Activated CD8-positive, alpha-beta memory T cell treated with anti-CD3 and anti-CD28 coated beads for 1 hour (primary cell): ENCODE data around the gene ANP32E.
A peak's percentile ranks its signal among the peaks of the same experiment; 100 is the strongest.
"Not testable (repeated sequence)": the region's sequence is repeated elsewhere in the genome, so short reads cannot be mapped to it uniquely, and the experiment has no call there.

ENCODE experiments used
- DNase-seq, 2 donors: peaks; one replicate each; pipeline ENCODE4 v3.0.0-alpha.2; 2020; ENCODE audit warnings: low read depth in 1 of 2; ENCODE audit errors: extremely low read depth in 1 of 2

ANP32E gene

DNA sequence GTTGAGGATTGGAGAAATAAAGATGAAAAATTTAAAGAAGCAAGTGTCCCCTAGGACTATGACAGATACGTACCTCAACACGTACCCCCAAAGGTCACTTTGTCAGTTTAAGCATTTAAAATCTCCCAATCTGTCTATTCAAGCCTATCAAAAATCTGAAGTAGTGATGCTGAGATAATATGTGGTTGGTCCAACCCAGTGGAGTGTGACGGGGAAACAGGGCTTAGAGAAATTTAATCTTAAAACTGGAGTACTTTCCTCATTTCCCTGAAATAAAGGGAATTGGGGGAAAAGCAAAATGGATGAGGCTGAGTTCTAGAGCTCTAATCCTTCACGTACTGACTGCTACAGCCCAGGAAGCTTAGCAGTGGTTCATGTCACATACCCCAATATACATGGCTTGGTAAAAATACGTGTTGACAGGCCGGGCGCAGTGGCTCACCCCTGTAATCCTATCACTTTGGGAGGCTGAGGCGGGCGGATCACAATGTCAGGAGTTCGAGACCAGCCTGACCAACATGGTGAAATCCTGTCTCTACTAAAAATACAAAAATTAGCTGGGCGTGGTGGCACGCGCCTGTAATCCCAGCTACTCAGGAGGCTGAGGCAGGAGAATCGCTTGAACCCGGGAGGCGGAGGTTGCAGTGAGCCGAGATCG is 21.7 kb downstream of the ANP32E start:
- not testable (repeated sequence) for DNase-seq

DNA sequence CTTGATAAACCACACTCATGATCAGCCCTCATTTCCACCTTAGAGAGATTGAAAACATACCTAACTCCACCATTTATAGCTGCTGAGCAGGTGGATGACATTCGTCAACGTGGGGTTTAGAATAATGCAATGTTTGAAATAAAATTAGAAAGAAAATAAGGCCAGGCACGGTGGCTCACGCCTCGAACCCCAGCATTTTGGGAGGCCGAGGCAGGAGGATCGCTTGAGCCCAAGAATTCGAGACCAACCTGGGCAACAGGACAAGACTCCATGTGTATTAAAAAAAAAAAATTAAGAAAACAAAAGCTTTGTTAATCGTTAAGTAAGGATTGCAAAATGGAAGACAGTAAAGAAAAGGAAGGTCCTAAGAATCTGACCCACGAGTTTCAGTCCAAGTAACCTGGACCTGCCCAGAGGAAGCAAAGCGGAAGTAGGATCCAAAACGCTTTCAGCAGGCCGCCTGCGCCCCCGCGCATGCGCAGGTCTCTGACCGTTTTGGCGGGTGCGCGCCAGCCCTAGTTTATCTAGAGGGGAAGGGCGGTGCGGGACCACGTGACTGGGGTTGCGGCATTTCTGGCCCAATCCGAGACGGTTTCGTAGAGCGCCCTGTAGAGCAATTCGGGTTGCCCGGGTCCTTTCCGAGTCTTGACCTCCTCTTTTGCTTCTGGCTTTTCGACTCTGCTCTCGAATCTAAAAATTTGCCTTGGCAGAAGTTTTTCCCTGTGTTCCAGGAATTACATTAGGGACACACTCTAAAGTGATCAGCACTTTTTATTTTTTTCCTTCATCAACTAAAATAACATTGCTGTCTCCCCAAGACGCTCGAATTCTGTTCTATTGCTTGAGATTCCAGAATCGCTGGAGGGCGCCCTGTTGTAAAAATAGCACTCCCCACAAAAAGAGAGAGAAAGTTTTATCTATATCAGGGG is 22.5 kb downstream of the ANP32E start:
- DNase-seq, result peak; percentile 77 to 82

DNA sequence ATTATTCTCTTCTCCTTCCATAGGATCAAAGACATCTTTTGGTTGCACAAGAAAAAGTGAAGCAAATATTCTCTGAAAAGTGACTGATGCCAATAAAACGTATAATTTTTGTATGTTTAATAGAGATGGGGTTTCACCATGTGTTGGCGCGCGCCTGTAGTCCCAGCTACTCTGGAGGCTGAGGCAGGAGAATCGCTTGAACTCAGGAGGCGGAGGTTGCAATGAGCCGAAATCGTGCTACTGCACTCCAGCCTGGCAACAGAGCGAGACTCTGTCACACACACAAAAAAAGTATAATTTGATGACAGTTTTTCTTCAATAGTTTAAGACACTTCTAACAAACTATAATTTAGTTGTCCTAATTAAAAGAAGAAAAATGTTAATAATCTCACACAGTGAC is 23.8 kb downstream of the ANP32E start:
- no peak for DNase-seq

DNA sequence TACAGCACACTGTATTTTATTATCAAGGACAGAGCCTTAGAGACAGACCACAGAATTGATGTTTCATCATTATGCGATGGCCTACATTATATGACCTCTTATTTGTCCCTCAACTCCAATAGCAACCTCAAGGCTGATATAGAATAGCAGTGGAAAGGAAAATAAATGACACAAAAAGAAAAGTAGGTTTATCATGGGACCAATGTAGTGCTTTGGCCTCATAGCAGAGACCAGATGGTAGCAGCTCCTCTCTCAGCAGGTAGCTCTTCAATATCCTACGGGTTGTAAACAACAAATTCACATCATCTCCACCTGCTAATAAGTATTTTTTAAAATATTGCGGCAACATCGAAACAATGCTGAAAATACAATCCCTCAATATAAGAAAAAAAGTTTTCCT is 25.2 kb downstream of the ANP32E start:
- DNase-seq, result no peak

DNA sequence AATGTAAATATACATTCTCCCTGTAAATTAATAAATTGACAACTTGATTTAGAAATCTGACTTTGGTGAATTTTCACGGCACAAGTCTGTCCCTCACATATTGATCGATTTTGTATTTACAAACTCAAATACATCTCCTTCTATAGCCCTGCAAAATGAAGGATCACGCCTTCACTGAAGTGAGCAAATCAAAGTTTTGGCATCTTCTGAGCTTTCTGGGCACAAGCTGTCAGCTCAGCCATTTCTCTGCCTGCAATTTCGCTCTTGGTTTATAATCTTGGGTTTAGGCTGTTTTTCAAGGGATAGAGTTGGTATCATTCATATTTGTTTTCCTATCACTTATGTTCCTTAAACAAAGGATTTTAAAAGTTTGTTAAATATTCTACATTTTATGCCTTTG is 25.8 kb downstream of the ANP32E start:
- DNase-seq, result no peak

DNA sequence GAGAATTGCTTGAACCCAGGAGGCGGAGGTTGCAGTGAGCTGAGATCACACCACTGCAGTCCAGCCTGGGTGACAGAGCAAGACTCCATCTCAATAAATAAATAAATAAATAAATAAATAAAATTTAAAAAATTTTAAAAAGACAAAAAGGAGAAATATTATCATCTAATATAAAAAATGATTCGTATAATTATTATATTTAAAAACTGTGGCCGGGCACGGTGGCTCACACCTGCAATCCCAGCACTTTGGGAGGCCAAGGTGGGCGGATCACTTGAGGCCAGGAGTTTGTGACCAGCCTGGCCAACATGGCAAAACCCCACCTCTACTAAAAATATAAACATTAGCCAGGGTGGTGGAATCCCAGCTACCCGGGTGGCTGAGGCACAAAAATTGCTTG is 27.5 kb downstream of the ANP32E start:
- DNase-seq, result not testable (repeated sequence)

DNA sequence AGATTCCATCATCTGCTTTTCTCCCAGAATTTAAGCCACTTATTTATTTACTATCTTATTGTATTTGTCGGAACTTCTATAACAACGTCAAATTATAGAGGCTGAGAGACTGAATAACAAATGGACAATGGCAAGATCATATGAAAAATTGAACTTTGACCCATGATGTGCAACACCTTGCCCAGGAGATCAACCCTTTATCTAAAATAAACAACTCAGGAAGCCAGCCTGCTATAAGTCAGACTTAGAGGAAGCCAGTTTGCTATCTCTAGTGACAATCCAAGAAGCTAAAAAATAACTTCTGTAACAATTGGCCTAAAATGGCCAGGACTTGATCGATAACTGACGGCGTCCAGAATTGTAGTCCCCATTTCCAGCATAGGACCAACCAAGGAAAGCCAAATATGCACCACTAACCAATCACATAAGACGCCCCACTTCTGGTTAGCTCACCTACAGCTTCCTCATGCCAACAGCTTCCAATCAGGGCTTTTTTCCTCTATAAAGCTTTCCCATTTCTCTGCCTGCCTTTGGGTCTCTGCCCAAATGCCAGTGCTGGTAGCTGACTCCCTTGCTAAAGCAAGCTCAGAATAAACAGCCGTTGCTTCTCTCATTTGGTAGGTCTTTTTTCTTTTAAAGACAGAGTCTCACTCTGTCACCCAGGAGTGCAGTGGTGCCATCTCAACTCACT is 28.5 kb downstream of the ANP32E start:
- no peak for DNase-seq

DNA sequence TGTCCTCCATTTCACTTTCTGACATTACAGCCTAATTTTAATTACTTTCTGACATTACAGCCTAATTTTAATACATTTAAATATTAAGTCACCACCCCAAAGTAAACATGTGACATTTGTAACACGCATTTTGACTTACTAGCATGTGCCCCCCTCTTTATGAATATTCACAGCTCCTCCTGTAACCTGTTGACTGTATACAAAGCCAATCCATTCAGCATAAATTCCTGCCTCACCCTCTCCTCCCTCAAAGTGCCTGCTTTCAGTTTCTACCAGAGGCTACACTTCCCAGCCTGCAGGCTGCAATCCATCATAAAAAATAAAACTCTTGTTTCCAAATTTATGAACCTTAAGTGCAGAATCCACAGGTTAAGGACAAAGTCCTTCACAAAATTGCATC is 39.5 kb downstream of the ANP32E start:
- no peak for DNase-seq

DNA sequence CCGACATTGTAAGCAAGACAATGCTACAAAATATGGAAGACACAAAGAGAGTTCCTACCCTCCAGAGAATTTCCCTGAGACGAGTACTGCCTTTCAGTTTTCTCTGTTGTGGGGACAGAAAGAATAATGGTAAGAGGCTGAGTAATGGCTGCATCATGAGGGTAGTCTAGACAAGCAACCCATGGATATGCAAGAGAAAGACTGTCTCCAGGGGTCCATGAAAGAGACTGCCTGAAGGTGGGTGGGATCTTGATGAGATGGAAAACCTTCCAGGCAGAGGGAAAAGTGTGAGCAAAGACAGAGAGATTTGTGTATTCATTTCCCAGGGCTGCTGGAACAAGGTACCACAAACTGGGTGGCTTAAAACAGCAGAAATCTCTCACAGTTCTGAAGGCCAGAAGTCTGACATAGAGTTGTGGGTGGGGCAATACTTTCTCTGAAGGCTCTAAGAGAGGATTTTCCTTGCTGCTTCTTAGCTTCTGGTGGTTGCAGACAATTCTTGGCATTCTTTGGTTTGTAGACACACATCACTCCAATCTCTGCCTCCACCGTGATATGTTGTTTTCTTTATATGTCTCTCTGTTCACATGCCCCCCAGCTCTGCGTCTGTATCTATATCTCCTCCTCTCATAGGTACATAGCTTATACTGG is 41.4 kb downstream of the ANP32E start:
- DNase-seq, result no peak

DNA sequence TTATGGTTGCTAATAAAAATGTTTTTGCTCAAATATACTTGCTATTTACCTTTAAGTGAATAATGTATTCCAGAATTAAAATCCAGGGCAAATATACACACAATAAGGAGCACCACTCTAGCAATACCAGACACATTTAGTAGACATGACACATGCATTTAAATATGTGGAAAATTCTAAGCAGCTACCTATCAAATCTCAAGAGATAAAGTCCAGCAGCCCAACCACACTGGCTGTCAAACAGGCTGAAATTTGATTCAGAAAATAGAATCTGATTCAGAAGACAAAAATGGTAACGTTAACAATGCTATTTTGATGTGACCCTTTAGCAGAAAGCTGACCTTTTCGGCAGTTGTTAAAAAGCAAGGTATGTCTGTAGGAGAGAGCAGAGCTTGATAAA is 43.9 kb downstream of the ANP32E start:
- no peak for DNase-seq

DNA sequence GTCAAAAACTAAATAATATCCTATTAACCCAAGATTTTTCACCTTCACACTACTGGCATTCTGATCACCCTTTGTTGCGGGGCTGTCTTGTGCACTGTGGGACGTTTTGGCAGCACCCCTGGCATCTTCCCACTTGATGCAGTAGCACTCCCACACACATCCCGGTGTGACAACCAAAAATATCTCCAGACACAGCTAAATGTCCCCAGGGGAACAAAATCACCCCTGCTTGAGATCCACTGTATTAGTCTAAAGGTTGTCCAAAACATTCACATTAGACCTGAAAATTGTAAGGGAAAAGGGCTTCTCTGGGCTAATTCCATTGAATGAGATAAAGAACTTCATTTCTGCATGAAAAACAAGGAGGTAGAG is 48.4 kb downstream of the ANP32E start:
- no peak for DNase-seq

DNA sequence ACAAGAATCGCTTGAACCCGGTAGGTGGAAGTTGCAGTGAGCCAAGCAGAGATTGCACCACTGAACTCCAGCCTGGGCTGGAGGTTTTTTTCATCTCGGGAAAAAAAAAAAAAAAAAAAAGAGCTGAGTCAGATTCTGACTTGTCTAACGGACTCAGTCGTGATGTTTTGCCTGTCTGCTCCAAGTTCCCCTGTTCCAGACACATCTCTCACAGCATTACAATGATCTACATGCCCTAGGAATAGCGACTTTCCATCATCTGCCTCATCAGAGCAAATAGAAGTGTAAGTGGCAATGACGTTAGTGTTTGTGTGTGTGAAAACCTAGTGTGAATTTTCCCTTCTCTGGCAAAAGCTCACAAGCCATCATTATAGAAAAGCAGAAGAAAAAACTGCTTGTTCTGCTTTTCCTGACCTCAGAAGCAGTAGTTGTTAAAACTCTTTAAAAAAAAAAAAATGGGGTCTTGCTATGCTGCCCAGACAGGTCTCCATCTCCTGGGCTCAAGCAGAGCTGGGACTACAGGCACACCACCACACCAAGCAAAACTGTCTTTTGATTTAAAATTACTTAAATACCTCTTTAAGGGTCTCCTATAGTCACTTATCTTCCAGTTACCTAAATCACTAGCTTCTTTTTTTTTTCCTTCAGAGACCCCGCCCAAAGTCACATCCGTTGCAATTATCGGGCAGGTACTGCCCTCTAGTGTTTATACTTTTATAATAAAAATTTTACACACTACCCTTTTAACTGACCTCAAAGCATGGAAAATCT is 48.9 kb downstream of the ANP32E start:
- no peak for DNase-seq

DNA sequence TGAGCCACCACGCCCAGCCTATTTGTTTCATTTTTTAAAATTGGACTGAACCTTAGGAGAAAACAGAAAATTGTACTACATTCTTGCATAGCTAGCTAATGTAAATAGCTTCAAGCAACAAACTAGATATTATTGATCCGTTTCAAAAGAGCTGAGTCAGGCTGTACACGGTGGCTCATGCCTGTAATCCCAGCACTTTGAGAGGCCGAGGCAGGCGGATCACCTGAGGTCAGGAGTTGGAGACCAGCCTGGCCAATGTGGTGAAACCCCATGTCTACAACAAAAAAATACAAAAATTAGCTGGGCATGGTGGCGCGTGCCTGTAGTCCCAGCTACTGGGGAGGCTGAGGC is 49.5 kb downstream of the ANP32E start:
- not testable (repeated sequence) for DNase-seq

DNA sequence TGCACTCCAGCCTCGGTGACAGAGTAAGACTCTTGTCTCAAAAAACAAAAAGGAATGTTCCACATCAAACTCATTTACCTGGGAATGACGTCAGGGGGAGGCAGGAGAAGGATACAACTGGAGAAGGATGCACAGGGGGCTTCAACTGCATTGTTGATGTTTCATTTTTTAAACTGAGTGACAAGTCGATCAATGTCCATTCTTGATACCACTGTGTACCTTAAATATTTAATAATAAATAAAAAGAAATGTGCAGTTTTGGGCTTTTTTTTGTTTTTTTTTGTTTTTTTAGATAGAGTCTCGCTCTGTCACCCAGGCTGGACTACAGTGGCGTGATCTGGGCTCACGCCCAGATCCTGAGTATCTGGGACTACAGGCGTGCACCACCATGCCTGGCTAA is 50.4 kb downstream of the ANP32E start:
- no peak for DNase-seq

DNA sequence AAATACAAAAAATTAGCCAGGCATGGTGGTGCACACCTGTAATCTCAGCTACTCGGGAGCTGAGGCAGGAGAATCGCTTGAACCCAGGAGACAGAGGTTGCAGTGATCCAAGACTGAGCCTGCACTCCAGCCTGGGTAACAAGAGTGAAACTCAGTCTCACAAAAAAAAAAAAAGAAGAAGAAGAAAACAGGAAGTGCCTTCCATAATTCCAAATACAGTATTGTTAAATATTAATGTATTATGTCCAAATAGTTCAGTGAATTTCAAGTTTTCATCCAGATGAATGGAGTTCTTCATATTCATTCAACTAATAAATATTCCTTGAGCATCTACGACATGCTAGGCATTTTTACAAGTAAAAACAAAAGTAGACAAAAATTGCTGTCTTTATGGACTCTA is 52.9 kb downstream of the ANP32E start:
- DNase-seq, result no peak

DNA sequence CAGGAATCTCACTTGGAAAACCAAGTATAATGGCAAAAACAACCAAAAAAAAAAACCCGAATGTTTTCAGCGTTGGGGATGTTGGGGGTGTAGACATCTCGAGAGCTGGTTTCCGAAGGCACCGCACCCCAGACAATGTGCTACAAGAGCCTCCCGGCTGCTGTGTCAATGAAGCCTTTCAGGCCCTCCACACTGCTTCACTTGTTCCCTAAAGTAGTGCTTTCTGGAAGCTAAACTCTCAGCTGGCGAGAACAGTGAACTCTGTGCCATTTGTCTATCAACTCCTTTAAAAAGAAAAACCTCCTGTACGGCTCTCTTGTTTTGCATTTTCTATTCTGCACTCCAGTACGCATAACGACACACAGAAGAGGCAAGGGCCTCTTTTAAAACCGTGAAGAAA is 53.7 kb downstream of the ANP32E start:
- DNase-seq, result no peak

DNA sequence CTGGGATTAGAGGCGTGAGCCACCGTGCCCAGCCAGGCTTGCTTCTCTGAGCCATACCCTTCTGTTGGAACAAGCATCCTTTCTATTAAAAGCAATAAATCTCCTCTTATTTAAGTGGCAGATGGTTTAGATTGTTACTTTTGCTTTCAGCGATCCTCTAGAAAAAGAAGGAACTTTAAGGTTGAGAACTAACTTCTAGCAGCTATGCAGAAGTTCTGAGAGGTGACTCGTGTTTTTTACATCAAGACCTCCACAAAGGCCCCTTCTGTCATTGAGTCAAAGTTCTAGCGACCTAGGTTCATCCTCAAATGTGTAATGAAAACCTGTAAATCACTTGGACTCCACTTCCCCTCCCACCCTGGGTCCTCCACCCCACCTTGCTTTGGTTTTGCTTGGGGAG is 55.4 kb downstream of the ANP32E start:
- no peak for DNase-seq

DNA sequence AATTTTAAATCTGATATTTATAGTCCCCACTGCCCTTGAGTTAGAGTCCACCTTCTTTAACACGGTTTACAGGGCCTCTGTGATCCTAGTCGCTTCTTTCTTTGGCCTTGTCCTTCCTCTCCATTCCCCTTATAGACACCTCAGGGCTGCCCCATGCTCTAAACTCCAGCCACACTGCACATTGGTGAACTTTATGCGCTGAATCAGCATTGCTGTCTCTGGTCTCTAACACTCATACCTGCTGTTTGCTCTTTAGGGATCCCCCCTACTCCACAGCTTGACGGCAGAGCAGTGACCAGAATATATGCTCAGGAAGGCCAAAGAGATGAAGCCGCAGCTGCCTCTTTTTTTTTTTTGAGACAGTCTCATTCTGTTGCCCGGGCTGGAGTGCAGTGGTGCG is 56.0 kb downstream of the ANP32E start:
- no peak for DNase-seq

DNA sequence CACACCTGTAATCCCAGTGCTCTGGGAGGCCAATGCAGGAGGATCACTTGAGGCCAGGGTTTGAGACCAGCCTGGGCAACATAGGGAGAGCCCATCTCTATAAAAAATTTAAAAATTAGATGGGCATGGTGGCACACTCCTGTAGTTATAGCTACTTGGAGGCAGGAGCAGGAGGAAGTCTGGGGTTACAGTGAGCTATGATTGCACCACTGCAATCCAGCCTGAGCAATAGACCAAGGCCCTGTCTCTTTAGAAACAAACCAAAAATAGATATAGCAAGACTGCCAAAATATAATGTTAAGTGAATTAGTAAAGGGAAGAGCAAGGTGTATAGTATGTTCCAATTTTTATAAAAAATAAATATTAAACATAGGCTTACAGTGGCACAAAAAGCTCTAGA is 57.4 kb downstream of the ANP32E start:
- DNase-seq, result no peak

DNA sequence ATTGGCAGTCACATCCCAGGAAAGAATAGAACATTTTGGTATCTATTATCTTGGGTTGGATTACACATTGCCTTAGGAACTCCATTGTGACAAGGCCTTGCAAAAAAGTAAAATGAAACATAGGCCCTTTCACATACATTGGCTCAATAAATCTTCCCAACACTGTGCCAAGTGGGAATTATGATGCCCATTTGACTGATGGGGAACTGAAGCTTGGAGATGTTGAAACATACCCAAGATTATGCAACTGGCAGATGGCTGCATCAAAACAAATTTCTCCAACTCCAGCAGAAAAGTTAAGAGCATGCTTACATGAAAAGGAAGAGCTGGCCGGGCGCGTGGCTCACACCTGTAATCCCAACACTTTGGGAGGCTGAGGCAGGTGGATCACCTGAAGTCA is 59.3 kb downstream of the ANP32E start:
- DNase-seq, result no peak

DNA sequence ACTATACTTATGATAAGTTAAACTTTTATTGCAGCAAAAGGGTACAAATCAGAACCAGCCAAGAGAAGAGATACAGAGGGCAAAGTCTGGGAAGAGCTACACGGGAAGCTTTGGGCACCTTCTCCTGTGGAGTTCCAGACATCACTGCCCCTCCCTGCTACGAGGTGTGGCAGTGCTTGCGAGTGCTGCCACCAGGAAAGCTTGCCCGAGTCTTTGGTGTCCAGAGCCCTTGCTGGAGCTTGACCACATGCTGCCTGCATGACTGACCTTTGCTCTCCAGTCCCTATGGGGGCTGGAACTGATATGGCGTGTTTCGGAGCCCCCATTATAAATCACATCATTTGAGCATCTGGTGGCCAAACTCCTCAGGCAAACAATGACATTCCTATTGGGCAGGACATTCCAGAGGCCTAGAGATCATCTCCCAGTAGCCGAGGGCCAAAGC is 62.7 kb downstream of the ANP32E start:
- DNase-seq, result no peak
